ENCODE data around the gene LIMD2. TPM values are rescaled to one million over a fixed set of nuclear protein-coding genes. Genes with fewer than 3 reads are reported as not detected.
A peak's percentile ranks its signal among the peaks of the same experiment; 100 is the strongest.

The LIMD2 gene
- total RNA-seq, 4 donors from 2014 or later: 3.1 to 14.9 (median 8.0) TPM

- Histone ChIP-seq H3K9me3 (no peaks in the 10 kb centered on the region), H3K36me3 (peaks cover 28 to 91% (median 62%) of the 10 kb centered on the region in 4 donors), H3K4me3 (no peak overlapping the region), H3K27ac (replicated peaks in 1 of 4) (no peak overlapping the region), H3K27me3 (no peaks in the 10 kb centered on the region), H3K4me1 (peaks cover 0 to 23% (median 10%) of the 10 kb centered on the region in 4 donors)
- no peak for DNase-seq (ENCODE audit: extremely low spot score)
- intact Hi-C loops (cut with DNase I): no loop called here
- TF ChIP-seq CTCF (IDR thresholded peaks at IDR 0.05) (no peak), EP300 (IDR thresholded peaks at IDR 0.05) (no peak), POLR2AphosphoS5 (IDR thresholded peaks at IDR 0.05) (no peak), POLR2A (IDR thresholded peaks at IDR 0.05; ENCODE audit: low read depth) (no peak)
- WGBS: 60% methylated on average over 1 of the region's 1 CpG
Observed at GRCh38 chr17:63658366-63658765, 41.6 kb downstream of the LIMD2 start.

GRCh38 chr17:63657786-63658185 is 42.1 kb downstream of the LIMD2 start:
- Histone ChIP-seq H3K4me3 (no peak overlapping the region), H3K36me3 (peaks cover 29 to 92% (median 61%) of the 10 kb centered on the region in 4 donors), H3K9me3 (no peaks in the 10 kb centered on the region), H3K27ac (replicated peaks in 1 of 4) (no peak overlapping the region), H3K4me1 (peaks cover under 1 to 29% (median 16%) of the 10 kb centered on the region in 4 donors), H3K27me3 (no peaks in the 10 kb centered on the region)
- TF ChIP-seq EP300 (IDR thresholded peaks at IDR 0.05): no peak
- no peak for TF ChIP-seq CTCF (IDR thresholded peaks at IDR 0.05)
- TF ChIP-seq POLR2A (IDR thresholded peaks at IDR 0.05; ENCODE audit: low read depth): no peak
- TF ChIP-seq POLR2AphosphoS5 (IDR thresholded peaks at IDR 0.05): no peak
- intact Hi-C loops (cut with DNase I): no loop called here
- DNase-seq (ENCODE audit: extremely low spot score): no peak
- 72% methylated on average over 3 of the region's 3 CpGs for WGBS

GRCh38 chr17:63653050-63653449 is 46.9 kb downstream of the LIMD2 start:
- no peaks in the 10 kb centered on the region for H3K27me3 ChIP-seq
- no peak overlapping the region for H3K4me3 ChIP-seq
- intact Hi-C loops (cut with DNase I): no loop called here
- TF ChIP-seq EP300 (IDR thresholded peaks at IDR 0.05): no peak
- no peak for TF ChIP-seq POLR2AphosphoS5 (IDR thresholded peaks at IDR 0.05)
- TF ChIP-seq POLR2A (IDR thresholded peaks at IDR 0.05; ENCODE audit: low read depth): no peak
- no peak for TF ChIP-seq CTCF (IDR thresholded peaks at IDR 0.05)
- H3K9me3 ChIP-seq: no peaks in the 10 kb centered on the region
- peak overlapping the region in 3 of 4 donors; percentile 2 to 38 (median 36) for H3K27ac ChIP-seq (replicated peaks in 1 of 4)
- H3K36me3 ChIP-seq: peaks cover 21 to 80% (median 51%) of the 10 kb centered on the region in 4 donors
- DNase-seq (ENCODE audit: extremely low spot score): no peak
- peaks cover 10 to 37% (median 22%) of the 10 kb centered on the region in 4 donors for H3K4me1 ChIP-seq
- WGBS: 29% methylated on average over 2 of the region's 2 CpGs

GRCh38 chr17:63652106-63652505 is 47.8 kb downstream of the LIMD2 start:
- Histone ChIP-seq H3K4me1 (peaks cover 10 to 39% (median 22%) of the 10 kb centered on the region in 4 donors), H3K27me3 (no peaks in the 10 kb centered on the region), H3K9me3 (no peaks in the 10 kb centered on the region), H3K36me3 (peaks cover 14 to 79% (median 52%) of the 10 kb centered on the region in 4 donors), H3K27ac (replicated peaks in 1 of 4) (peak overlapping the region in 2 of 4 donors; percentile 36 to 38), H3K4me3 (no peak overlapping the region)
- no peak for DNase-seq (ENCODE audit: extremely low spot score)
- intact Hi-C loops (cut with DNase I): no loop called here
- 69% methylated on average over 3 of the region's 3 CpGs for WGBS
- TF ChIP-seq EP300 (IDR thresholded peaks at IDR 0.05) (no peak), POLR2A (IDR thresholded peaks at IDR 0.05; ENCODE audit: low read depth) (no peak), CTCF (IDR thresholded peaks at IDR 0.05) (no peak), POLR2AphosphoS5 (IDR thresholded peaks at IDR 0.05) (no peak)

GRCh38 chr17:63649813-63650212 is 50.1 kb downstream of the LIMD2 start:
- DNase-seq (ENCODE audit: extremely low spot score): no peak
- 80% methylated on average over 1 of the region's 1 CpG for WGBS
- intact Hi-C loops (cut with DNase I): no loop called here

More at GRCh38 chr17:63649813-63650212, 50.1 kb downstream of the LIMD2 start:
- Histone ChIP-seq H3K36me3 (peaks cover 15 to 83% (median 62%) of the 10 kb centered on the region in 4 donors), H3K27me3 (no peaks in the 10 kb centered on the region), H3K4me1 (peaks cover 20 to 45% (median 28%) of the 10 kb centered on the region in 4 donors), H3K4me3 (no peak overlapping the region), H3K27ac (replicated peaks in 1 of 4) (no peak overlapping the region), H3K9me3 (no peaks in the 10 kb centered on the region)
- no peak for TF ChIP-seq CTCF (IDR thresholded peaks at IDR 0.05)
- no peak for TF ChIP-seq EP300 (IDR thresholded peaks at IDR 0.05)
- no peak for TF ChIP-seq POLR2AphosphoS5 (IDR thresholded peaks at IDR 0.05)
- TF ChIP-seq POLR2A (IDR thresholded peaks at IDR 0.05; ENCODE audit: low read depth): no peak
